Spinal cord (tissue), 10 donors: ENCODE results near the gene BMERB1. TPM values are rescaled to one million over a fixed set of nuclear protein-coding genes. Genes with fewer than 3 reads are reported as not detected.

Source experiments
- DNase-seq, 6 donors: peaks; one replicate each; pipeline versions ENCODE4 v3.0.0 to v3.0.0-alpha.2; 2013 to 2015; ENCODE audit warnings: low spot score in 6 of 6, low read depth in 4 of 6
- H3K27ac ChIP-seq: one replicate; pipeline ENCODE4 v1.5.1; 2013; ENCODE audit warnings: low read depth, low read length, control low read depth
- H3K27me3 ChIP-seq: one replicate; pipeline ENCODE4 v1.6.1; 2013; ENCODE audit warnings: low read length; ENCODE audit not compliant: control insufficient read depth, insufficient read depth
- H3K36me3 ChIP-seq: one replicate; pipeline ENCODE4 v1.6.1; 2013; ENCODE audit warnings: low read length; ENCODE audit not compliant: control insufficient read depth, insufficient read depth
- H3K4me1 ChIP-seq: one replicate; pipeline ENCODE4 v1.6.1; 2013; ENCODE audit warnings: low read length; ENCODE audit not compliant: control insufficient read depth, insufficient read depth
- H3K4me3 ChIP-seq: one replicate; pipeline ENCODE4 v1.5.1; 2013; ENCODE audit warnings: low read depth, low read length, control low read depth
- H3K9me3 ChIP-seq: one replicate; pipeline ENCODE4 v1.6.1; 2013; ENCODE audit warnings: low read length; ENCODE audit not compliant: control insufficient read depth, insufficient read depth
- WGBS: methylation state at CpG from one replicate; pipeline ENCODE4 v1.1.5; 2013; ENCODE audit warnings: missing lambda C conversion rate; ENCODE audit not compliant: insufficient coverage; 5-methylcytosine and 5-hydroxymethylcytosine counted together
- polyA plus RNA-seq, 2 donors: library from polyadenylated mRNA; unstranded; fragments of 120-200 nt; gene quantifications; one replicate each; pipeline ENCODE4 v1.2.1, GENCODE V29; 2013; ENCODE audit not compliant: insufficient read length in 2 of 2
- total RNA-seq, 2 donors: library from RNA; depleted of rRNA in 1 of 2; stranded (reverse); fragments of 120-200 nt in 1 of 2; fragments of >200 nt in 1 of 2; gene quantifications; one replicate each; pipeline versions ENCODE4 v1.2.3 to v1.2.4, GENCODE V29; 2013 to 2014
- donor health status: healthy.

BMERB1 gene
- total and polyA plus RNA-seq, 4 donors = 70.7 to 266 (median 177) TPM

DNA sequence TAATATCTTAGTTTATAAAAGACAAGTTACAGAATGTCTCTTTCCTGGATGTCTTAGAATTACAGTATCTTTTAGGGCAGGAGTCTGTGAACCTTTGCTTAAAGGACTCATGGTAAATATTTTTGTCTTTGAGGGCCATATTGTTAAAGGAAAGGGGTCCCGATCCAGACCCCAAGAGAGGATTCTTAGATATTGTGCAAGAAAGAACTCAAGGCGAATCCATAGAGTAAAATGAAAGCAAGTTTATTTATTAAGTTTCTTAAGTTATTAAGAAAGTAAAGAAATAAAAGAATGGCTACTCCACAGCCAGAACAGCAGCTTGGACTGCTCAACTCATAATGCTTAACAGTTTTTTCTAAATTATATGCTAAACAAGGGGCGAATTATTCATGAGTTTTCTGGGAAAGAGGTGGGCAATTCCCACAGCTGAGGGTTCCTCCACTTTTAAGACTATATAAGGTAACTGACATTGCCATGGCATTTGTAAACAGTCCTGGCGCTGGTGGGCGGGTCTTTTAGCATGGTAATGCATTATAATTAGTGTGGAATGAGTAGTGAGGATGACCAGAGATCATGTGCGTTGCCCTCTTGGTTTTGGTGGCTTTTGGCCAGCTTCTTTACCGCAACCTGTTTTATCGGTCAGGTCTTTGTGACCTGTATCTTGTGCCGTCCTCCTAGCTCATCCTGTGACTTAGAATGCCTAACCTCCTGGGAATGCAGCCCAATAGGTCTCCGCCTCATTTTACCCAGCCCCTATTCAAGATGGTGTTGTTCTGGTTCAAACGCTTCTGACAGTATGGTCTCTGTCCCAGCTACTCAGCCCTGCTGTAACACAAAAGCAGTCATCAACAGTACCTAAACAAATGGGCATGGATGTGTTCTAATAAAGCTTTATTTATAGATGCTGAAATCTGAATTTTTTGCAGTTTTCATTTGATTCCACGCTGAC is 53.2 kb downstream of the BMERB1 start:
- no peak overlapping the region for H3K27ac ChIP-seq
- no peaks in the 10 kb centered on the region for H3K9me3 ChIP-seq
- peaks cover 2% of the 10 kb centered on the region for H3K36me3 ChIP-seq
- H3K4me1 ChIP-seq = no peaks in the 10 kb centered on the region
- no peak for DNase-seq
- no peak overlapping the region for H3K4me3 ChIP-seq
- H3K27me3 ChIP-seq = no peaks in the 10 kb centered on the region
- 71% methylated on average over 5 of the region's 12 CpGs for WGBS

- Histone ChIP-seq H3K27ac (no peak overlapping the region), H3K27me3 (no peaks in the 10 kb centered on the region), H3K4me1 (no peaks in the 10 kb centered on the region), H3K9me3 (no peaks in the 10 kb centered on the region), H3K36me3 (peaks cover 2% of the 10 kb centered on the region), H3K4me3 (no peak overlapping the region)
- no peak for DNase-seq
- 100% methylated on average over 1 of the region's 3 CpGs for WGBS
Measured at GRCh38 chr16:15489016-15489415, 54.6 kb downstream of the BMERB1 start.

DNA sequence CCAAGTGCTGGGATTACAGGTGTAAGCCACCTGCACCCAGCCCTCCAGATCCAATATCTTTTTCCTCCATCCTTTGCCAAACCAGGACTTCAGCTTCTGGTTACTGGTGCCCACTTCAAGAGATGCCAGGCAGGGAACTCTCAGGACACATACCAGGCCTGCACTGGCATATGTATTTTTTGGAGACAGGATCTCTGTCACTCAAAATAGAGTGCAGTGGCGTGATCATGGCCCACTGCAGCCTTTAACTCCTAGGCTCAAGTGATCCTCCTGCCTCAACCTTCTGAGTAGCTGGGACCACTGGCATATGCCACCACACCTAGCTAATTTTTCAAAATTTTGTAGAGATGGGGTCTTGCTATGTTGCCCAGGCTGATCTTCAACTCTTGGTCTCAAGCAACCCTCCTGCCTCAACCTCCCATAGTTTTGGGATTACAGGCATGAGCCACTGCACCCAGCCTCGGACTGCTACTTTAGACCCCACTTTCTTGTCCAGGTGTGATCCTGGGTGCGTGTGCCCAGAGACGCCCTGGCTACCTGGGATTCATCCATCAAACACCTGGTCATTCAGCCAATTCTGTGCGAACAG is 55.8 kb downstream of the BMERB1 start:
- Histone ChIP-seq H3K27me3 (no peaks in the 10 kb centered on the region), H3K36me3 (peaks cover 2% of the 10 kb centered on the region), H3K9me3 (no peaks in the 10 kb centered on the region), H3K27ac (no peak overlapping the region), H3K4me3 (no peak overlapping the region), H3K4me1 (no peaks in the 10 kb centered on the region)
- WGBS = 100% methylated on average over 1 of the region's 5 CpGs
- no peak for DNase-seq

DNA sequence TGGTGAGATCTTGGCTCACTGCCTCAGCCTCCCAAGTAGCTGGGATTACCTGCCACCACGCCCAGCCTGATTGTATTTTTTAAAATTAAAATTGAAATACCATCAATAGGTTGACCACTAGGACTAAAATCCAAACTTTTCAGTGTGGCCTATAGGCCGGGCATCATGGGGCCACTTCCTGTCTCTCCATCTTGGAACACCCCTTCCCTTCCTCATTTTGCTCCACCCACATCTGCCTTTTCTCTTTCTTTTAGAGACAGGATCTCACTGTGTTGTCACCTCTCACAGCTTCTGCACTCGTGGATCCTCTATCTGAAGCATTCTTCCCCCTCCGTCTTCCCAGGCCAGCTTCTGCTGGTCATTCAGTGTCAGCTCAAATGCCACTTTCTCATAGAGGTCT is 57.0 kb downstream of the BMERB1 start:
- peaks cover 2% of the 10 kb centered on the region for H3K36me3 ChIP-seq
- H3K27me3 ChIP-seq = no peaks in the 10 kb centered on the region
- no peaks in the 10 kb centered on the region for H3K9me3 ChIP-seq
- DNase-seq = no peak
- H3K4me3 ChIP-seq = no peak overlapping the region
- 97% methylated on average over 4 of the region's 4 CpGs for WGBS
- H3K27ac ChIP-seq = no peak overlapping the region
- no peaks in the 10 kb centered on the region for H3K4me1 ChIP-seq

DNA sequence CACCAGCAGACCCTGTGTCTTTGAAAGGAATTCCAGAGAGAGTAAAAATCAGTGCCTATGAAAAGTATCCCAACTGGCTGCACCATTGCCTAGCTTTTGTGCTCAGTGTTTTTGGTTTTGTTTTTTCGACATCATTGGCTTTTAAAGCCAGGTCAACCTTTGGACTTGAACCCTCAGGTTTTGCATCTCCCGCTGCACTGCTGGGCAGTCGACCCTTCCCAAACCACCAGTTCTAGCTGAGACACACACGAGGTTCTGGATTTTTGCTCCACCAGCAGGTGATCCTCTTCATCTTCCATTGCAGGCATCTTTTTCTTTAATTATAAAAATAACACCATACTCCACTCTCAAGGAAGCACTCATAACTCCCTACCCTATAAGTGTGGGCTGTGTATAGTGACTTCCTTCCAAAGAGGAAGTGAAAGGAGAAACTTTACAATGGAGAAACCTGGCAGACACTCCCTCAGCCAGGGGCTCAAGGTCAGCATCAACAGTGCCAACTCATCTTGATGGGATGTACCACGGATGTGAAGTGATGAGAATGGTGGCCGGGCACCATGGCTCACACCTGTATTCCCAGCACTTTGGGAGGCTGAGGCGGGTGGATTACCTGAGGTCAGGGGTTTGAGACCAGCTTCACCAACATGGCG is 57.8 kb downstream of the BMERB1 start:
- H3K4me3 ChIP-seq = no peak overlapping the region
- H3K9me3 ChIP-seq = peaks cover 2% of the 10 kb centered on the region
- H3K27me3 ChIP-seq = no peaks in the 10 kb centered on the region
- DNase-seq = no peak
- H3K4me1 ChIP-seq = no peaks in the 10 kb centered on the region
- no peak overlapping the region for H3K27ac ChIP-seq
- WGBS = 78% methylated on average over 7 of the region's 8 CpGs
- H3K36me3 ChIP-seq = peaks cover 2% of the 10 kb centered on the region

DNA sequence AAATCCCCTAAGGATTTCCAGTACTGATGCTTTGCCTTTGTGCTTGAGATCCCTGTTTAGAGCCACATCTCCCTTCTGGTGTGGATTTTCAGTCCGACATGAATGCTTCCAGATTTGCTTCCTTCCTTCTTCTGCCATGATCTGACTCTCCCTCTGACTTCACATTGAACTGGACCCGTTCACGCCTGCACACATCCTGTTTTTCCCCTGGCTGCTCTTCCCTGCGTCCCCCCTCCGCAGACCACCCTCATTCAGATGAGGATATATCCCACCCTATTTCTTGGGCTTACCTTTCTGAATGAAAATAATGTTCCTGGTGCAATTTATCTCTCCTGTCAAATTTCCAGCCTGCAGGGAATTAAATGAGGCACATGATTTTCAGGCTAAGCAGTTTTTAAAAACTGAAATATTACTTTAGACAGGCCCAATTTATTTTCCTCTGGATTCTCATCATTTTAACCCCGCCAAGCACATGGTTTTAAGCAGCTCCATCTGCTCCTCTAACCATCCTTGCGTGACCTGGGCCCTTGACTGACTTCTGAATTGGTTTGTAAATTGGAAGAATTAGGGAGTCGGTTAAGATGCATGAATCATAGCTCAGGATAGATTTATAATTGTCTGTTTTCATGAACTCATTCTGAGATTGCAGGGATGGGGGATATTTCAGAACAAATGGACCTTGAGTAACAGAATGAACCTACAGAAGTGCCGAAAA is 59.2 kb downstream of the BMERB1 start:
- peak in 2 of 6 donors; percentile 20 to 76 for DNase-seq
- Histone ChIP-seq H3K4me3 (no peak overlapping the region), H3K9me3 (peaks cover 2% of the 10 kb centered on the region), H3K27me3 (no peaks in the 10 kb centered on the region), H3K4me1 (no peaks in the 10 kb centered on the region), H3K36me3 (peaks cover 2% of the 10 kb centered on the region), H3K27ac (no peak overlapping the region)
- 60% methylated on average over 7 of the region's 9 CpGs for WGBS

- WGBS = no CpG with 5 or more reads among the region's 4 CpGs
- no peaks in the 10 kb centered on the region for H3K4me1 ChIP-seq
- no peak overlapping the region for H3K4me3 ChIP-seq
- no peak overlapping the region for H3K27ac ChIP-seq
- DNase-seq = no peak
- peaks cover 2% of the 10 kb centered on the region for H3K9me3 ChIP-seq
- peaks cover 2% of the 10 kb centered on the region for H3K36me3 ChIP-seq
- no peaks in the 10 kb centered on the region for H3K27me3 ChIP-seq
Measured at GRCh38 chr16:15494236-15494635, 59.8 kb downstream of the BMERB1 start.

DNA sequence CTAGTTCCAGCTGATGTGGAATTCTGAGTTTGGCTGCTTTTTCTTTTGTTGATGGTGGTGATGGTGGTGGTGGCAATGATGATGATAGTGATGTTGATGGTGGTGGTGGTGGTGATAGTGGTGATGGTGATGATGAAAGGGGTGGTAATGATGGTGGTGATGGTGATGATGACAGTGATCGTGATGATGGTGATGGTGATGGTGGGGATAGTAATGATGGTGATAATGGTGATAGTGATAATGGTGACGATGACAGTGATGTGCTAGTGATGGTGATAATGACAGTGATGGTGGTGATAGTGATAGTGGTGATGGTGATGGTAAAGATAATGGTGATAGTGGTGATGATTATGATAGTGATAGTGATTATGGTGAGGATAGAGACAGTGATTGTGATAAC is 61.5 kb downstream of the BMERB1 start:
- Histone ChIP-seq H3K9me3 (peaks cover 2% of the 10 kb centered on the region), H3K27me3 (no peaks in the 10 kb centered on the region), H3K4me1 (no peaks in the 10 kb centered on the region), H3K36me3 (peaks cover 2% of the 10 kb centered on the region), H3K27ac (no peak overlapping the region), H3K4me3 (no peak overlapping the region)
- no peak for DNase-seq
- WGBS = 94% methylated on average over 2 of the region's 2 CpGs

DNA sequence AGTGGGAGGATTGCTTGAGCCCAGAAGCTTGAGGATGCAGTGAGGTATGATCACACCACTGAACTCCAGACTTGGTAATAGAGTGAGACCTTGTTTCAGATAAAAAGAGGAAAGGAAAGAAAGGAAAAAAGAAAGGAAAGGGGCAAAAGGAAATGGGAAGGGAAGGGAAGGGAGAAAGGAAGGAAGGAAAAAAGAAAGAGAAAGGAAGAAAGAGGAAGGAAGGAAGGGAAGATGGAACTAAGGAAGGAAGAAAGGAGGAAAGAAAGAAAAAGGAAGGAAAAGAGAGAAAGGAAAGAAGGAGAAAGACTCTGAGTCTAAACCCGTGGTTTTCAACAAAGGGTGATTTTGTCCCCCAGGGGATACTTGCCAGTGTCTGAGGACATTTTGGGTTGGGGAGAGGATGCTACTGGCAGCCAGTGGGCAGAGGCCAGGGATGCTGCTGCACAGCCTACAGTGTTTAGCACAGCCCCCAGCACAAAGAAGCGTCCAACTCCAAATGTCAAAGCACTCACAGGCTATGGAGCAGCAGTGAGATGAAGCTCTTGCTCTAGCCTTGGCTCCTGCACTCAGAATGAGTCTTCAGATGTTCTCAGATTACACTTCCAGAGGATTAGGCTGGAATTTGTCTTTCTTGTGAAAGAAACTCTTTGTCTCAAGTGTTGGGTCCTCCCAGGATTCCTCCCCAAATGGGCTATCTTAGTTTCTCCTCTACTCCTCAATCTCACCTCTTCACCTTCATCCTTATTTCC is 64.2 kb downstream of the BMERB1 start:
- H3K36me3 ChIP-seq = no peaks in the 10 kb centered on the region
- H3K27ac ChIP-seq = no peak overlapping the region
- no peaks in the 10 kb centered on the region for H3K27me3 ChIP-seq
- DNase-seq = no peak
- no peaks in the 10 kb centered on the region for H3K4me1 ChIP-seq
- no peak overlapping the region for H3K4me3 ChIP-seq
- peaks cover 2% of the 10 kb centered on the region for H3K9me3 ChIP-seq
- 71% methylated on average over 2 of the region's 2 CpGs for WGBS
